ENCODE data around the gene CCDC14.
"Not testable (repeated sequence)": the region's sequence is repeated elsewhere in the genome, so short reads cannot be mapped to it uniquely, and the experiment has no call there.

DNA sequence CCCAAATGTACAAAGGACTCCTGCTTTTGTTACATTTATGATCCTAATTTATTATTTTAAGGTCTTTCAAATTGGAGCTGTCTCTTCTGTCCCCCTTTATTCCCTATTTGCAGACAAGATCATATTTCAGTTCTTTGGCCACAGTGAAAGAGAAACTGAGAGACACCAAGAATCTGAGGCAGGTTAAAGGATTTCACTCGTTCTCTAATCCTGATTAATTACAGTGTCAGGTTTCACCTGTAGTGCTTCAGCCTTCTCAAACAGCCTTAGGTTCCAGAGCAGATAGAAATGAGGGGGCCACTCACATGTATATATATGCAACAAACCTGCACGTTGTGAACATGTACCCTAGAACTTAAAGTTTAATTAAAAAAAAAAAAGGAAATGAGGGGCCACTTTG lies 6.2 kb upstream of the CCDC14 start:
- TF ChIP-seq POLR2AphosphoS5 (IDR thresholded peaks at IDR 0.05; ENCODE audit: borderline replicate concordance, low read depth, low read length); EZH2 (IDR thresholded peaks at IDR 0.05); FOXP2 (optimal IDR thresholded peaks at IDR 0.05; ENCODE audit: control extremely low read depth, extremely low read length, insufficient read depth): not testable (repeated sequence)
